H54 (cell line): Measurements from ENCODE around the gene SSBP1.

Source experiments
- DNase-seq: peaks from one replicate; pipeline ENCODE4 v3.0.0; 2011; ENCODE audit warnings: low spot score, mixed read lengths; ENCODE audit not compliant: insufficient read length
- FAIRE-seq: peaks from 3 replicates; lab custom pipeline; 2011; peaks lifted over from hg19 to GRCh38; lab: Jason Lieb, UNC
- POLR2A ChIP-seq: IDR thresholded peaks from 2 replicates; pipeline ENCODE4 v1.6.1; 2011; ENCODE audit warnings: low read depth, mild to moderate bottlenecking, low read length

The SSBP1 gene

GRCh38 chr7:141776374-141776773, 38.2 kb downstream of the SSBP1 start, which contains the start of gene TAS2R4:
TAS2R4 (plus strand) TSS chr7:141776674; CDS start chr7:141778489, 1,815 bp downstream.
- FAIRE-seq (no peak), DNase-seq (no peak)
- TF ChIP-seq POLR2A, result no peak

GRCh38 chr7:141785706-141786552, 47.8 kb downstream of the SSBP1 start:
- FAIRE-seq (no peak), DNase-seq (peak; percentile 16)
- no peak for TF ChIP-seq POLR2A

- DNase-seq, result no peak
- TF ChIP-seq POLR2A, result no peak
- FAIRE-seq, result no peak
Measured at GRCh38 chr7:141788296-141788695, 50.1 kb downstream of the SSBP1 start.

- TF ChIP-seq POLR2A, result no peak
- DNase-seq, result no peak
Measured at GRCh38 chr7:141789917-141790316, 51.8 kb downstream of the SSBP1 start, which contains the start of gene TAS2R5. TAS2R5 (plus strand) TSS chr7:141790217; CDS start chr7:141790362, 145 bp downstream.

GRCh38 chr7:141792526-141792925, 54.4 kb downstream of the SSBP1 start:
- DNase-seq (no peak), FAIRE-seq (no peak)
- no peak for TF ChIP-seq POLR2A

More at GRCh38 chr7:141789917-141790316, 51.8 kb downstream of the SSBP1 start, which contains the start of gene TAS2R5:
- no peak for FAIRE-seq
